CD4-positive, alpha-beta T cell treated with Interleukin-4 for 1 hour (primary cell): ENCODE measurements around the gene DST.

Source experiments
- DNase-seq, 2 donors: peaks; one replicate each; pipeline ENCODE4 v3.0.0-alpha.2; 2020 to 2022

The DST gene

DNA sequence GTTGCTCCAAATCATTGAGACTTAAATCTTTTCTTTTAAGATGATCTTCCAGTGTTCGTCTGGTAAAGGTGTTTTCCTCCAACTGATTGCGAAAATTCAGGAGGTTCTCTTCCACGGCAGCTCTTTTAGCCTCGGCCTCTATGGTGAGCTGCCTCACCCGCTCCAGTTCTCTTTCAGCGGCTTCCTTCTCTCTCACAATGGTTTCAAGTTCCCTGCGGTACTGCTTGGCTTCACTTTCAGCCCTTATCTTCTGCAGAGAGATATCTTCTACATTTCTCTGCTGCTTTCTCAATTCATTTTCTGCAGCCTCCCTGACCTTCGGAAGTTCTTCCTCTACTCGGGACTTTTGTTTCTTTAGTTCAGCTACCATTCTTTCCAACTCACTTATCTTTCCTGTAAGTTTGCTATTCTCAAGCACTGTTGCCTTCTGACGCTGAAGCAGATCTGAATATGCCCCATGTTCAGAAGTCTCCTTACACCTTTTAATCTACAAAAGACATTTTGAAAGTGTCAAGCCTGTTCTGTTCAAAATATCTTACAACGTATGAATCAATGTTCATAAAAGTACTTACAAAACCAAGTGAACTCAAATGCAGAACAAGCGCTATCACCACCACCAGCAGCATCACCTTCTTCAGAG is 22.3 kb downstream of the DST start:
- DNase-seq = no peak

GRCh38 chr6:56618050-56618449 is 24.6 kb downstream of the DST start:
- DNase-seq = no peak

GRCh38 chr6:56616967-56617366 is 25.7 kb downstream of the DST start:
- DNase-seq = no peak

DNA sequence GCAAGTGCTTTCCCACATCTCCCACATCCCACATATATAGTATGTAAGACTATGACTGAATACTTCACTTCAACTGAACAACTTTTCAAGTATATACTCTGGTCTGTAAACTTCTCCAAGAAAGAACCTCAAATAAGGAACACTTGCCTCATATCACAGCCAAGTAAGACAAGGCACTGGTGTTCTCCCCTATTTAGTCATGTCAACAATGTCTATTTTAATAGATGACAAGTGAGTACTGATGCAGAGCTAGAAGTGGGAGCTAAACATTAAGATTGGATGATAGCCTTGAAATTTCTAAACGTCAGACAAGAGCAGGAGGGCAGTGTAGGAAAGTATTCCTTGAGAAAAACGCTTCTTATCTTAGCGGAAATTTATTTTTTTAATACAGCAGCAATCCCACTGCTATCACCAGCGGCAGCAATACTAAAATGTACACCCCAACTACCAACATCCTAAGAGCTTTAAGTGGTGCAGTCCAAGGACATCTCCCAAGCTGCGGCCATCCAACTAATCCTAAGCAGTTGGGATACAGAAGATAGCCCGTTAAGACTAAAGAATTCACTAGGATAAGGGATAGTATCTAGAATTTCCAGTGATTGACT is 29.3 kb downstream of the DST start:
- DNase-seq = no peak

GRCh38 chr6:56608332-56608731 is 34.4 kb downstream of the DST start:
- no peak for DNase-seq

- no peak for DNase-seq
Observed at GRCh38 chr6:56607111-56607752, 35.5 kb downstream of the DST start.

DNA sequence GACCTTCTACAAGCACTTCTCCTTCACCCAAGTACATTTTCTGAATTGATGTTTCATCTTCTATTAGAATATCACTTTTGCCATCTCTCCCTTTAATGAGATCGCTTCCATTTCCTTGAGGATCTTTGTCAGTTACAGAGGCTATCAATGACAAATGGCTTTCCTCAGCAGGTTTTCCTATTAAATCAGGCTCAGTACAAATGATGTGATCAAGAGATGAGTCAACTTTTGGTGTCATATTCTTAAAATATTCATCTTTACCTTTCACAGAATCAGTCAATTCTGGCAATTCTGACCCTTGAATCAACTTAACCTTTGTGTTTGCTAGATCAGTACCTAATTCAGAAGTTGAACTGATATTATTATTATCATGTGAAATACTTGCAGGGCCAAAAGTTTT is 37.3 kb downstream of the DST start:
- DNase-seq = no peak

DNA sequence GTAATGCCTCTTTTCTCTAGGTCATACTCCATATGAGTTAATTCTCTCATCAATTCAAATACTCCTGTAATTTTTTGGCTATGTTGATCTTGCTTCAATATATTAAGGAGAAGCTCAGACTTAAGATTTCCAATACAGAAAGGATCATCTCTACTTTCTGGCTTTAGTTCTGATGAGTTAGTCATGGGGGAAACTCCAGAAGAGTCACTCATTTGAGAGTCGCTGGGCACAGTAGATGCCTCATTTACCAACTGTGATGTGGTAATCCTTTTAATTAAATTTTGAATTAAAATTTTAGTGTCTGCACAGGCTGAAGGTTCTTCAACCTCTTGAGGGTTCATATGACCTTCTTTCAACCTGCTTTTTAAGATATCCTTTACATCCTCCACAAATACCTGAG is 38.5 kb downstream of the DST start:
- DNase-seq = no peak

GRCh38 chr6:56601390-56601789 is 41.3 kb downstream of the DST start:
- no peak for DNase-seq

DNA sequence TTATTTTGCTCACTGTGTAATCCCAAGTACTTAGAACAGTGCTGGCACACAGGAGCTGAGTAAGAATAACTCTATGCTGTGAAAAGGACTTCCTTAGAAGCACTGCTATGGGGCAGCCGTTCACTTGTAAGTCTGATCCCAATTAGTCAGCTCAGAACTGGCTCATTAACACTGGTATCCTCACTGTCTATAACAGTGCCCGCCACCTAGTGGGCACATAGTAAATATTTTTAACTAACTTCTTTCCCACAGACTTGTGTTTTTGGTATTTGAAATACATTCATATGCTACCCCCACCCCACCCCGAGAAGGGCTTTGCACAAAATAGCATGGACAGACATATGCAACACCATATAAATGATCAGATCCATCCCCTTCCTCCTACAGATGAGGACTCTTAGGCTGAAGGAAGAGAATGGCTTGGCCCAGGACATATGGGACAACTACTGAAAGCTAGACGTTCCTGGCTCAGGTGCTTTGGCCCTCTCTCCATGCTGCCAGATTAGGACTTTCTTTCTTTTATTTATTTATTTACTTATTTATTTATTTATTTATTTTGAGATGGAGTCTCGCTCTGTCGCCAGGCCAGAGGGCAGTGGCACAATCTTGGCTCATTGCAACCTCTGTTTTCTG is 47.1 kb downstream of the DST start:
- DNase-seq = peak; percentile 32 to 43

DNA sequence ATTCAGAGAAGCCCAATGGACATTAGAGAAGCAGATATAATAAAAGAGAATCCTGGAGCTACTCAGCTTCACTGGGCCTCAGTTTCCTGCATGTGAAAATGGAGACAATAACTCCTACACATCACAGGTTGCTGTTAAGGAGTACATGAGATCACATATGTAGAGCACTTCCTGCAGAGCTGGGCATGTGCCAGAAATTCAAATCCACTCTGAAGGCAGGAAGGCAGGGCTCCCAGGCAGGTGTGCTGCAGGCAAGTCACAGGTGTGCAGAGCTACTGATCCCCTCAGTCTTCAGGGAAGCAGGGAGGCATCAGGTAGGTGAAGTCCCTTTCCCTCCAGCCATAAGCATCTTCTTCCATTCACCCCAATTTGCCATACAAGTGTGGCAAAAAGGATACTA is 48.0 kb downstream of the DST start:
- no peak for DNase-seq

- DNase-seq = peak in 1 of 2 donors; percentile 6
Observed at GRCh38 chr6:56593801-56594318, 48.8 kb downstream of the DST start.

DNA sequence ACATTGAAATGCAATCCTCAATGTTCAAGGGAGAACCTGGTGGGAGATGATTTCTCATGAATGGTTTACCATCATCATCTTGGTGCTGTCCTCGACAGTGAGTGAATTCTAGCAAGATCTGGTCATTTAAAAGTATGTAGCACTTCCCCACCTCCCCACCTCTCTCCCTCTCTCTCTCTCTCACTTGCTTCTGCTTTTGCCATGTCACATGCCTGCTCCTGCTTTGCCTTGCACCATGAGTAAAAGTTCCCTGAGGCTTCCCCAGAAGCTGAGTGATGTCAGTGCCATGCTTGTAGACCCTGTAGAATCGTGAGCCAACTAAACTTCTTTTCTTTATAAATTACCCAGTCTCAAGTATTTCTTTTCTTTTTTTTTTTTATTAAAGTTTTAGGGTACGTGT is 60.5 kb downstream of the DST start:
- DNase-seq = no peak

DNA sequence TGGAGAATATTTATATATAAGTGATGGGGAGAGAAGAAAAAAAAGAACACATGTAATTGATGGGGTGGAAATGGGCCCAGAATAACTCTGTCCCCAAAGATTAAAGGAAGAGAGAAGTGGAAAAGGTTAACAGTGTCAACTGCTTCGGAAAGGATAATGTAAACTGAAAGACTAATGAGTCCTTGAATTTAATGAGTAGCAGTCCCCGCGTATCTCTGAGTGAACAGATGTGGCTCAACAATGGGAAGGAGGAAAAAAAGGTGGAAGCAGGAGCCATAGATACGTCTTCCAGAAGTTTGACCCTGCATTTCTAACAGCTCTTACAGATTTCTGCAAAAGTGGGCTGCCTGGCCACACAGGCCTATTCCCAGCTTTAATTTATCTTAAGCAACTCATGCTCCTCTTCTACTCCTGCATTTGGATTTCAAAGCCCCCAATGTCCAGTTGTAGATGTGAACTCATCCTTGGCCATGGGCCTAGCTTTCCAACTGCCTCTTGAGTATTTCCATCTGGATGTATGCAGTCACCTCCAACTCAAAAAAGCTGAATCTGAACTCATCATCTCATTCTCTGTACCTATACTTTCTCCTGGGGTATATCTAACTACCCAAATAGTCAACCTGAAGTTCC is 61.3 kb downstream of the DST start:
- no peak for DNase-seq

DNA sequence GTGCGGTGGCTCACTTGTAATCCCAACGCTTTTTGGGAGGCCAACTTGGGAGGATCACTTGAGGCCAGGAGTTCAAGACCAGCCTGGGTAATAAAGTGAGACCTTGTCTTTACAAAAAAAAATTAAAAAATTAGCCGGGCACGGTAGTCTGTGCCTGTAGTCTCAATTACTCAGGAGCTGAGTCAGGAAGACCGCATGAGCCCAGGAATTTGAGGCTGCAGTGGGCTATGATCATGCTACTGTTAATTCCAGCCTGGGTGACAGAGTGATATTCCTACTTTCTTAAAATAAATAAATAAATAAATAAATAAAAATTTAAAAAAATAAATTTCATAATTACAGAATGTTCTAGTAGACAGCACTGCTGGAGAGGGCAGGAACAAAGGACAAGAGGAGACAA is 62.4 kb downstream of the DST start:
- no peak for DNase-seq

GRCh38 chr6:56579155-56579851 is 63.4 kb downstream of the DST start:
- no peak for DNase-seq

GRCh38 chr6:56575736-56576135 is 67.0 kb downstream of the DST start:
- no peak for DNase-seq

DNA sequence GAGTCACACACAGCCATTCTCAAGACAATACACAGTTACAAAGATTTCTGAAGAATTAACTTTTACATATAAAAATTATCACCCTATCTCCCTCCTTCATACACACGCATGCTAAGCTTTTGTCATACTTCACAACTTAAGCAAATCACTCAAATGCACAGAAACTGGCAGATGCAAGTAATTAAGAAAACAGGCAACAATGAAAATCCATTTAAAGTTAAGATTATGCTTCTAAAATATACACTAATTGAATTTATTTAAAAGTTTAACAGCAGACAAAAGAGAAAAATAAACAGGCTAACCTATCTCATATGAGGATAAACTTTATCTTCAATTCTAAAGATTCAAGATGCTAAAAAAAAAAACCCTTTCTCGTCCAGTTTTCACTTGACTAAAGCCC is 68.4 kb downstream of the DST start:
- no peak for DNase-seq

DNA sequence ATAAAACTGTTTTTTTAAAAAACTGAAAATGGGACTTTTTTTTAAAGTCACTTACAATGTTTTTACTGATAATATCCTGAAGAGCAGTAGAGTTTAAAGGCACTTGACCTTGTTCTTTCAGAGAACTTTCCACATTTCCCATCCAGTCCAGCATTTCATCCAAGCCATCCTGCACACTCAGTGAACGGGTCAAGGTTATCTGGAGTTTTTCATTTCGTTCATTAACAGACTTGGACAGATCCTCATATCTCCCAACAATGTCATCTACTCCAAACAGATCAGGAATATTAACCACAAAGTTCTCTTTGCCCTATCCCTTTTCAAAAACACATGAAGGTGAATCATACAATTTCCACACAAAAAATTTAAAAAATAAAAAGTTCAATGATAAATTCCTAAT is 69.1 kb downstream of the DST start:
- DNase-seq = no peak

DNA sequence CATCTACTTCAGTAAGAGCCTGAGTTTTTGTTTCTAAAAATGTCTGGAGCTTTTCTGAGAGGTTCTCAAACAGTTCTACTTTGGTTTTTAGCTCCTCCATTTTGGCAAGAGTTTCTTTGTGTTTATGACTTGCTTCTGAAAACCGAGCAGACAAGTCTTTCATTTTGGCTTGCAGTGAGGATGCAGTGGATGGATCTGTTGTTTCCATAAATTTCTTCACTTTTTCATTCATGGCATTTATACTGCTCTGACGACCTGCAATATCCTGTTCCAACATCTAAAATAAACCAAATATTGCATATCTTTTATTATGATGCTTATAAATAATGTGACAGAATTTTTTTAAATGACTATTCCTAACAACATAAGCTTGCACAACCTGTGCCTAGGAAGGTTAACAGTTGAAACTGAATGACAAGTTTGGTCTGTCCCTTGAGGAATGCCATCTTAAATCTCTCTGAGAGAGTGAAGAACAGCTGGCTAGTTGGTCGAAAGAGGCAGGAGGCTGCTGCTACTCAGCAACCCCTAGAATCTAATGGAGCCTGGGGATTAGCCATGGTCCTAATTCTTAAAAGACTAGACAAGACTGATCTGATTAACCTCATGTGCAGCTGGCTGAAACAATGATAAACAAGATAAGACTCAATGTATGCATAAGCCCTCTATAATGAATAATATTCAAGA is 69.8 kb downstream of the DST start:
- DNase-seq = no peak

GRCh38 chr6:56571605-56572004 is 71.1 kb downstream of the DST start:
- DNase-seq = no peak
